Heart right ventricle (tissue), 16 donors: ENCODE measurements around the gene SEC14L3. TPM values are rescaled to one million over a fixed set of nuclear protein-coding genes. Genes with fewer than 3 reads are reported as not detected.

Source experiments
- ATAC-seq, 8 donors: fragments of 200-7000 bp; cut with Tn5 transposase; one replicate each; pipeline ENCODE4 v1.9.1; 2020; ENCODE audit warnings: mild to moderate bottlenecking in 8 of 8, moderate library complexity in 8 of 8, moderate number of reproducible peaks in 1 of 8
- DNase-seq, 2 donors: peaks; one replicate each; pipeline ENCODE4 v3.0.0-alpha.2; 2020
- H3K27ac ChIP-seq, 10 donors: fragments of 200-600 bp; sonication (generic) in 2 of 10; one replicate each; pipeline versions ENCODE4 v1.5.0 to v1.8.0; 2020 to 2022; ENCODE audit warnings: mild to moderate bottlenecking in 3 of 10
- H3K27me3 ChIP-seq, 7 donors: fragments of 200-600 bp; one replicate each; pipeline ENCODE4 v1.8.0; 2021 to 2022; ENCODE audit warnings: mild to moderate bottlenecking in 2 of 7
- H3K36me3 ChIP-seq, 9 donors: fragments of 200-600 bp; sonication (generic) in 1 of 9; one replicate each; pipeline versions ENCODE4 v1.5.0 to v1.8.0; 2020 to 2022; ENCODE audit warnings: mild to moderate bottlenecking in 2 of 9
- H3K4me1 ChIP-seq, 9 donors: fragments of 200-600 bp; sonication (generic) in 1 of 9; one replicate each; pipeline versions ENCODE4 v1.5.0 to v1.8.0; 2020 to 2022; ENCODE audit warnings: mild to moderate bottlenecking in 4 of 9
- H3K4me3 ChIP-seq, 10 donors: fragments of 200-600 bp; sonication (generic) in 2 of 10; one replicate each; pipeline versions ENCODE4 v1.5.0 to v1.8.0; 2020 to 2022; ENCODE audit warnings: mild to moderate bottlenecking in 7 of 10, moderate library complexity in 2 of 10
- H3K9me3 ChIP-seq, 11 donors: fragments of 200-600 bp in 10 of 11; sonication (generic) in 2 of 11; one replicate each; pipeline versions ENCODE4 v1.5.0 to v1.8.0; 2013 to 2022; ENCODE audit warnings: mild to moderate bottlenecking in 2 of 11, control low read depth in 1 of 11, moderate library complexity in 1 of 11
- WGBS, 2 donors: extraction: QIAGEN DNeasy Blood & Tissue Kit; methylation state at CpG; one replicate each; pipeline ENCODE4 v1.1.7; 2013; ENCODE audit warnings: inconsistent platforms in 1 of 2; 5-methylcytosine and 5-hydroxymethylcytosine counted together
- intact Hi-C, 10 donors: fragments of 100-400 bp; cut with DNase I; formaldehyde crosslinking; loops; one replicate each; pipeline versions ENCODE4 v1.11.1 to v1.14.2; 2022
- polyA plus RNA-seq, 2 donors: library from polyadenylated mRNA; stranded (reverse); fragments of 200-250 nt; gene quantifications; one replicate each; pipeline ENCODE4 v1.2.3, GENCODE V29; 2013
- total RNA-seq, 10 donors: library from RNA; stranded (reverse); fragmentation: NEBNext Ultra II Directional in 3 of 10; extraction: Animal tissue kit (Norgen Biotek cat#: 25700) in 3 of 10; gene quantifications; one replicate each; pipeline versions ENCODE4 v1.2.1 to v1.2.4, GENCODE V29; 2021 to 2023
- TF ChIP-seq, protein P1 (sequence below), 9 donors: fragments of 200-600 bp; sonication (generic) in 2 of 9; IDR thresholded peaks; one replicate each; pipeline versions ENCODE4 v1.5.0 to v1.8.0; 2021 to 2022; ENCODE audit warnings: antibody characterized with exemption in 9 of 9, mild to moderate bottlenecking in 5 of 9, moderate library complexity in 1 of 9
- donor health status: Arrhythmogenic right ventricular cardiomyopathy.
- donor health status: ischemic (EF 13 %, LVEDD 7.1; RV severe dilation, severe dysfunction).
- donor health status: healthy with polysubstance abuse.
- donor health status: DM: no; HTN: yes; CAD: no.
- donor health status: DM: no; HTN: no; CAD: no.
- donor health status: ischemic (EF 25% LVEDD 6.9; RV normal size, moderate dysfunction).
- donor health status: ischemic (EF 25% LVEDD 5.7; RV mildly dilated, moderate dysfunction).
- donor health status: healthy.
- donor health status: DM: yes; HTN: yes; CAD: no.
- donor health status: Ischemic cardiomyopathy.
- donor health status: ischemic (EF 35%, LVEDD 5.7; RV mildly dilated, moderate dysfunction).
- donor health status: nonischemic (EF 11% LVEDD 7.7; RV severe dilation, severe dysfunction).
- donor health status: DM: yes; HTN: yes; CAD: no.
- donor health status: PGD.
- donor health status: ischemic (EF 29% LVEDD 5.4; RV normal size, mild dysfunction).
- donor health status: nonischemic (EF 23%, LVEDD 6.1; RV moderate dilation, normal function).

The SEC14L3 gene
- total and polyA plus RNA-seq, 12 donors: not detected

GRCh38 chr22:30483169-30483568 lies 11.4 kb upstream of the SEC14L3 start:
- whole genome bisulfite sequencing, 2 donors: 35 to 74% methylated on average over 1 of the region's 1 CpG
- DNase-seq: no peak
- H3K4me3 ChIP-seq: no peak overlapping the region
- H3K36me3 ChIP-seq: no peaks in the 10 kb centered on the region
- no peak overlapping the region for H3K27ac ChIP-seq
- intact Hi-C loops: loop anchor here in 5 of 10 donors (5.0 to 10.0 kb wide), 3 partner anchors 88 to 218 kb away; partner anchors contain the start of genes OSM (in 2 of the 5) and SEC14L2 (in 1 of the 5)
- peaks cover 0 to 2% (median 0%) of the 10 kb centered on the region in 11 donors for H3K9me3 ChIP-seq
- ATAC-seq: no peak
- TF ChIP-seq, protein P1, sequence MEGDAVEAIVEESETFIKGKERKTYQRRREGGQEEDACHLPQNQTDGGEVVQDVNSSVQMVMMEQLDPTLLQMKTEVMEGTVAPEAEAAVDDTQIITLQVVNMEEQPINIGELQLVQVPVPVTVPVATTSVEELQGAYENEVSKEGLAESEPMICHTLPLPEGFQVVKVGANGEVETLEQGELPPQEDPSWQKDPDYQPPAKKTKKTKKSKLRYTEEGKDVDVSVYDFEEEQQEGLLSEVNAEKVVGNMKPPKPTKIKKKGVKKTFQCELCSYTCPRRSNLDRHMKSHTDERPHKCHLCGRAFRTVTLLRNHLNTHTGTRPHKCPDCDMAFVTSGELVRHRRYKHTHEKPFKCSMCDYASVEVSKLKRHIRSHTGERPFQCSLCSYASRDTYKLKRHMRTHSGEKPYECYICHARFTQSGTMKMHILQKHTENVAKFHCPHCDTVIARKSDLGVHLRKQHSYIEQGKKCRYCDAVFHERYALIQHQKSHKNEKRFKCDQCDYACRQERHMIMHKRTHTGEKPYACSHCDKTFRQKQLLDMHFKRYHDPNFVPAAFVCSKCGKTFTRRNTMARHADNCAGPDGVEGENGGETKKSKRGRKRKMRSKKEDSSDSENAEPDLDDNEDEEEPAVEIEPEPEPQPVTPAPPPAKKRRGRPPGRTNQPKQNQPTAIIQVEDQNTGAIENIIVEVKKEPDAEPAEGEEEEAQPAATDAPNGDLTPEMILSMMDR (IDR thresholded peaks at IDR 0.05): no peak
- peaks cover 0 to 3% (median 0%) of the 10 kb centered on the region in 9 donors for H3K4me1 ChIP-seq
- H3K27me3 ChIP-seq: no peaks in the 10 kb centered on the region

DNA sequence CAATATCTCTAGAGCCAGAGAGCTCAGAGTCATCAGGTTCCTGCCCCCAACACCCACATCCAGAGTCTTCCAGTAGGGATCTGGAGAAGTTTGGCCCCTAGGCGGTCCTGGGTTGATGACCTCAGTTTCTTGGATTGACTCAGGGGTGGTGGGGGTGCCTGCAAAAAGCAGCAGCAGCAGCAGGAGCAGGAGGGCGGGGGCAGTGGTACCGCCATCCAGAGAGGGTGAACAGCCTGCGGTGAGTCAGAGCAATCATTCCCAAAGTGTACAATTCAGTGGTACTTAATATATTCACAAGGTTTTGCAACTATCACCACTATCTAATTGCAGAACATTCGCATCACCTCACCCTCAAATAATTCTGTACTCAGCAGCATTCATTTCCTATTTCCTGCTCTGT lies 9.9 kb upstream of the SEC14L3 start:
- intact Hi-C loops: loop anchor here in 5 of 10 donors (5.0 to 10.0 kb wide), 3 partner anchors 87 to 217 kb away; partner anchors contain the start of genes OSM (in 2 of the 5) and SEC14L2 (in 1 of the 5)
- Histone ChIP-seq H3K36me3 (no peaks in the 10 kb centered on the region), H3K27ac (no peak overlapping the region), H3K4me3 (no peak overlapping the region), H3K9me3 (peaks cover 0 to 2% (median 0%) of the 10 kb centered on the region in 11 donors), H3K4me1 (peaks cover 0 to 3% (median 0%) of the 10 kb centered on the region in 9 donors), H3K27me3 (no peaks in the 10 kb centered on the region)
- ATAC-seq (no peak), DNase-seq (no peak)
- 83 to 84% methylated on average over 5 of the region's 5 CpGs for WGBS, 2 donors
- TF ChIP-seq, protein P1 (IDR thresholded peaks at IDR 0.05): no peak

- intact Hi-C loops: loop anchor here in 5 of 10 donors (5.0 to 10.0 kb wide), 3 partner anchors 85 to 215 kb away; partner anchors contain the start of genes OSM (in 2 of the 5) and SEC14L2 (in 1 of the 5)
- WGBS, 2 donors: 35 to 42% methylated on average over 2 of the region's 2 CpGs
- no peaks in the 10 kb centered on the region for H3K36me3 ChIP-seq
- no peak overlapping the region for H3K27ac ChIP-seq
- no peak overlapping the region for H3K4me3 ChIP-seq
- TF ChIP-seq, protein P1 (IDR thresholded peaks at IDR 0.05): no peak
- ATAC-seq (no peak), DNase-seq (no peak)
- no peaks in the 10 kb centered on the region for H3K4me1 ChIP-seq
- H3K27me3 ChIP-seq: peaks cover 0 to 9% (median 0%) of the 10 kb centered on the region in 7 donors
- H3K9me3 ChIP-seq: peaks cover 0 to 2% (median 0%) of the 10 kb centered on the region in 11 donors
These were observed 8.2 kb upstream of the SEC14L3 start for GRCh38 chr22:30479981-30480380.

DNA sequence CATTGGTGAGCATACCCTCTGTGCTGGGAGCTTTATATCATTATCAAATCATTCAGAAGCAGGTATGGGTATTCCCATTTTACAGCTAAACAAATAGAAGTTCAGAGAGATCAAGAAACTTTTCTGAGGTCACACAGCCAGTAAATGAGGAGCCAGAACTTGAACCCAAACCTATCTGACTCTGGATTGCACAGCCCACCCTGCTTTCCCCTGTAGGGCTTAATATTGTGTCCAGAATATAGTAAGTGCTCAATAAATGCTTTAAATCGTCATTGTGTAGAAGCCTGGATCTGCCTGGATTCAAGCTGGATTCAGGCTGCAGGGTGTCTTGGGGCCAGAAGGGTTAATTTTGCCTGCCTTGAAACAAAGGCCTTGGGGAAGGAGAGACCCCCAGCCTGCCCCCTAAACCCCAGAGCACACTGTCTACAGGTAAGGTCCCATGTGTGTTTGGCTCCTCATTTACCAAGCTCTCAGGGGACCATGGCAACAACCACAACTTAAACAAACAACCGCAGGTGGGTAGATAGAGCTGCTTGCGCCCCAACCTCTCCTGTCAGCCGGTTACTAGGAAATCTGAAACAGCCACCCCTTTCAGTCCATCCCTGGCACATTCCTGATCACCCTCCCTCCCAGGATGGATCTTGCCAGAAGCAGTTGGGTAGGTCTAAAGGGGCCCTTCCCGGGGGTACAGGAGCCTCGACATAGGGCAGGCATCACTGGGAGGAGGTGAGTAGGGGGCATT lies 3.0 kb upstream of the SEC14L3 start:
- Histone ChIP-seq H3K4me1 (no peaks in the 10 kb centered on the region), H3K4me3 (no peak overlapping the region), H3K36me3 (no peaks in the 10 kb centered on the region), H3K27ac (no peak overlapping the region), H3K27me3 (peaks cover 0 to 57% (median 25%) of the 10 kb centered on the region in 7 donors), H3K9me3 (no peaks in the 10 kb centered on the region)
- ATAC-seq (no peak), DNase-seq (no peak)
- 50 to 53% methylated on average over 6 of the region's 6 CpGs for WGBS, 2 donors
- intact Hi-C loops: no loop called here
- TF ChIP-seq, protein P1 (IDR thresholded peaks at IDR 0.05): no peak
